H1 (cell line): Measurements from ENCODE around the gene SLC4A7. TPM values are rescaled to one million over a fixed set of nuclear protein-coding genes. Genes with fewer than 3 reads are reported as not detected.

Experiments
- BCL11A ChIP-seq, 2 experiments: IDR thresholded peaks; one replicate each; pipeline ENCODE4 v1.6.1; 2011; ENCODE audit warnings: low read depth in 2 of 2, low read length in 2 of 2, mild to moderate bottlenecking in 2 of 2
- CBX8 ChIP-seq: fragments of 300-800, 300-1000 bp; sonication (generic); IDR thresholded peaks from 2 replicates; pipeline ENCODE4 v1.7.1; 2016; ENCODE audit warnings: low read depth, low read length, borderline replicate concordance
- CEBPB ChIP-seq: IDR thresholded peaks from 2 replicates; pipeline ENCODE4 v1.6.1; 2012; ENCODE audit warnings: low read depth, low read length
- GTF2F1 ChIP-seq: IDR thresholded peaks from 2 replicates; pipeline ENCODE4 v1.6.1; 2012; ENCODE audit warnings: low read depth, low read length, improper control_type of control experiment, borderline replicate concordance
- JUN ChIP-seq: IDR thresholded peaks from 2 replicates; pipeline ENCODE4 v1.6.1; 2011; ENCODE audit warnings: low read depth, mild to moderate bottlenecking, improper control_type of control experiment, low read length
- PHF8 ChIP-seq: fragments of 200-600 bp; sonication (generic); conservative IDR thresholded peaks from 2 replicates; pipeline ENCODE4 v1.7.1; 2012; ENCODE audit warnings: low read depth, mild to moderate bottlenecking, inconsistent platforms, low read length, moderate library complexity
- POLR2AphosphoS5 ChIP-seq: IDR thresholded peaks from 2 replicates; pipeline ENCODE4 v1.6.1; 2011; ENCODE audit warnings: low read depth, low read length
- SAP30 ChIP-seq: fragments of 300-600 bp; sonication (generic); IDR thresholded peaks from 2 replicates; pipeline ENCODE4 v1.7.1; 2012; ENCODE audit warnings: low read length, moderate library complexity, mild to moderate bottlenecking, inconsistent platforms; ENCODE audit not compliant: insufficient read depth, insufficient replicate concordance
- SP4 ChIP-seq: IDR thresholded peaks from 2 replicates; pipeline ENCODE4 v1.6.1; 2012; ENCODE audit warnings: low read length, inconsistent platforms
- polyA plus RNA-seq, 7 experiments: library from polyadenylated mRNA; depleted of rRNA in 3 of 7; stranded (reverse) in 5 of 7; unstranded in 2 of 7; fragments of >200 nt in 5 of 7; fragments of 200-250 nt in 2 of 7; gene quantifications; 1 replicate in 5 of 7; 2 replicates in 1 of 7; 4 replicates in 1 of 7; pipeline versions ENCODE4 v1.2.1 to v1.2.3, GENCODE V29; 2011 to 2013; ENCODE audit warnings: missing spikeins in 2 of 7, mixed read lengths in 2 of 7
- total RNA-seq: library from RNA; stranded (reverse); fragmentation: NEBNext Ultra II Directional; extraction: Animal tissue kit (Norgen Biotek cat#: 25700); gene quantifications from 2 replicates; pipeline ENCODE4 v1.2.1, GENCODE V29; 2021
- TF ChIP-seq, protein P1 (sequence below): fragments of 300-600 bp; sonication (generic); IDR thresholded peaks from 2 replicates; pipeline ENCODE4 v1.7.1; 2012; ENCODE audit warnings: low read length, moderate library complexity, mild to moderate bottlenecking, inconsistent platforms; ENCODE audit not compliant: insufficient replicate concordance

Gene SLC4A7
- total and polyA plus RNA-seq, 2 of the 8 experiments (the other 6 are each of a cell fraction or from before 2014, with no cell fraction given), result 14.9 to 70.5 TPM

DNA sequence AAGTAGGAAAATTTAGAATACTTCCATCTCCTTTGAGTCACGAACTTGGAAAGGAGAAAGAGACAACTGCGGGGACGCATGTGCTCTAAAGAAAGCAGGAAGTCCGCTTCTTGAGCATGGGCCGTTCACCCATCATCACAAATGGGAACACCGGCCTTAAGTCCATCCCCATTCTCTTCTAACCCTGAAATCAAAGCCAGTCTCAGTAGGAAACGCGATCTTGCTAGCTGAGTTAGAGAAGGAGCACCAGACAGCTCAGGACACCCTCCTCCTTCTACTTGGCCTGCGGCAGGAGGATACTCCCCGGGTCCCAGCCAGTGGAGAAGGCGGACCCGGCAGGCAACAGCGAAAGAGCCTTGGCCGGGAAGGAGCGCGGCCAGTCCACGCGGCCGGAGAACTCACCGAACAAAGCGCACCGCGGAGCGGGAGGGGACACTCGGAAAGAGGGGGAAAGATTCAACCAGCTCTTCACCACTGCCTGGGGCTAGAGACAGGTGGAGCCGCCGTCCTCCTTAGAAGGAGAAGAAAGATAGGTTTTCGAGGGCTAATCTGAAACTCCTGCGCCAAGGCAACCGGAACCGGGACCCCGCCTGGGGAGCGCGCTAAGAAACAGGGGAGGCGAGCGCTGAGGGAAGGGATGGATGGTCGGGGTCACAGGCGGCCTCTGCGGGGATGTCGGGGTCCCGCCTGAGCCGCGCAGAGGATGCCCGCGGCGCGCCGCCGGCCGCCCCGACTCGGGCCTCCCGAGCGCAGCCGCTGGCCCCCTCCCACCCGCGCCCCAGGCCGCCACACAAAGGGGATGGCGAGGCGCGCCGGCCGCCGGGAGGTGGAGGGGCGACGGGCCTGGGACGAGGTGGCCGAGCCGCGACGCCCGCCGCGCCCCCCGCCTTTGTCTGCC lies 818 bp downstream of the SLC4A7 start (continued):
- TF ChIP-seq, protein P1, sequence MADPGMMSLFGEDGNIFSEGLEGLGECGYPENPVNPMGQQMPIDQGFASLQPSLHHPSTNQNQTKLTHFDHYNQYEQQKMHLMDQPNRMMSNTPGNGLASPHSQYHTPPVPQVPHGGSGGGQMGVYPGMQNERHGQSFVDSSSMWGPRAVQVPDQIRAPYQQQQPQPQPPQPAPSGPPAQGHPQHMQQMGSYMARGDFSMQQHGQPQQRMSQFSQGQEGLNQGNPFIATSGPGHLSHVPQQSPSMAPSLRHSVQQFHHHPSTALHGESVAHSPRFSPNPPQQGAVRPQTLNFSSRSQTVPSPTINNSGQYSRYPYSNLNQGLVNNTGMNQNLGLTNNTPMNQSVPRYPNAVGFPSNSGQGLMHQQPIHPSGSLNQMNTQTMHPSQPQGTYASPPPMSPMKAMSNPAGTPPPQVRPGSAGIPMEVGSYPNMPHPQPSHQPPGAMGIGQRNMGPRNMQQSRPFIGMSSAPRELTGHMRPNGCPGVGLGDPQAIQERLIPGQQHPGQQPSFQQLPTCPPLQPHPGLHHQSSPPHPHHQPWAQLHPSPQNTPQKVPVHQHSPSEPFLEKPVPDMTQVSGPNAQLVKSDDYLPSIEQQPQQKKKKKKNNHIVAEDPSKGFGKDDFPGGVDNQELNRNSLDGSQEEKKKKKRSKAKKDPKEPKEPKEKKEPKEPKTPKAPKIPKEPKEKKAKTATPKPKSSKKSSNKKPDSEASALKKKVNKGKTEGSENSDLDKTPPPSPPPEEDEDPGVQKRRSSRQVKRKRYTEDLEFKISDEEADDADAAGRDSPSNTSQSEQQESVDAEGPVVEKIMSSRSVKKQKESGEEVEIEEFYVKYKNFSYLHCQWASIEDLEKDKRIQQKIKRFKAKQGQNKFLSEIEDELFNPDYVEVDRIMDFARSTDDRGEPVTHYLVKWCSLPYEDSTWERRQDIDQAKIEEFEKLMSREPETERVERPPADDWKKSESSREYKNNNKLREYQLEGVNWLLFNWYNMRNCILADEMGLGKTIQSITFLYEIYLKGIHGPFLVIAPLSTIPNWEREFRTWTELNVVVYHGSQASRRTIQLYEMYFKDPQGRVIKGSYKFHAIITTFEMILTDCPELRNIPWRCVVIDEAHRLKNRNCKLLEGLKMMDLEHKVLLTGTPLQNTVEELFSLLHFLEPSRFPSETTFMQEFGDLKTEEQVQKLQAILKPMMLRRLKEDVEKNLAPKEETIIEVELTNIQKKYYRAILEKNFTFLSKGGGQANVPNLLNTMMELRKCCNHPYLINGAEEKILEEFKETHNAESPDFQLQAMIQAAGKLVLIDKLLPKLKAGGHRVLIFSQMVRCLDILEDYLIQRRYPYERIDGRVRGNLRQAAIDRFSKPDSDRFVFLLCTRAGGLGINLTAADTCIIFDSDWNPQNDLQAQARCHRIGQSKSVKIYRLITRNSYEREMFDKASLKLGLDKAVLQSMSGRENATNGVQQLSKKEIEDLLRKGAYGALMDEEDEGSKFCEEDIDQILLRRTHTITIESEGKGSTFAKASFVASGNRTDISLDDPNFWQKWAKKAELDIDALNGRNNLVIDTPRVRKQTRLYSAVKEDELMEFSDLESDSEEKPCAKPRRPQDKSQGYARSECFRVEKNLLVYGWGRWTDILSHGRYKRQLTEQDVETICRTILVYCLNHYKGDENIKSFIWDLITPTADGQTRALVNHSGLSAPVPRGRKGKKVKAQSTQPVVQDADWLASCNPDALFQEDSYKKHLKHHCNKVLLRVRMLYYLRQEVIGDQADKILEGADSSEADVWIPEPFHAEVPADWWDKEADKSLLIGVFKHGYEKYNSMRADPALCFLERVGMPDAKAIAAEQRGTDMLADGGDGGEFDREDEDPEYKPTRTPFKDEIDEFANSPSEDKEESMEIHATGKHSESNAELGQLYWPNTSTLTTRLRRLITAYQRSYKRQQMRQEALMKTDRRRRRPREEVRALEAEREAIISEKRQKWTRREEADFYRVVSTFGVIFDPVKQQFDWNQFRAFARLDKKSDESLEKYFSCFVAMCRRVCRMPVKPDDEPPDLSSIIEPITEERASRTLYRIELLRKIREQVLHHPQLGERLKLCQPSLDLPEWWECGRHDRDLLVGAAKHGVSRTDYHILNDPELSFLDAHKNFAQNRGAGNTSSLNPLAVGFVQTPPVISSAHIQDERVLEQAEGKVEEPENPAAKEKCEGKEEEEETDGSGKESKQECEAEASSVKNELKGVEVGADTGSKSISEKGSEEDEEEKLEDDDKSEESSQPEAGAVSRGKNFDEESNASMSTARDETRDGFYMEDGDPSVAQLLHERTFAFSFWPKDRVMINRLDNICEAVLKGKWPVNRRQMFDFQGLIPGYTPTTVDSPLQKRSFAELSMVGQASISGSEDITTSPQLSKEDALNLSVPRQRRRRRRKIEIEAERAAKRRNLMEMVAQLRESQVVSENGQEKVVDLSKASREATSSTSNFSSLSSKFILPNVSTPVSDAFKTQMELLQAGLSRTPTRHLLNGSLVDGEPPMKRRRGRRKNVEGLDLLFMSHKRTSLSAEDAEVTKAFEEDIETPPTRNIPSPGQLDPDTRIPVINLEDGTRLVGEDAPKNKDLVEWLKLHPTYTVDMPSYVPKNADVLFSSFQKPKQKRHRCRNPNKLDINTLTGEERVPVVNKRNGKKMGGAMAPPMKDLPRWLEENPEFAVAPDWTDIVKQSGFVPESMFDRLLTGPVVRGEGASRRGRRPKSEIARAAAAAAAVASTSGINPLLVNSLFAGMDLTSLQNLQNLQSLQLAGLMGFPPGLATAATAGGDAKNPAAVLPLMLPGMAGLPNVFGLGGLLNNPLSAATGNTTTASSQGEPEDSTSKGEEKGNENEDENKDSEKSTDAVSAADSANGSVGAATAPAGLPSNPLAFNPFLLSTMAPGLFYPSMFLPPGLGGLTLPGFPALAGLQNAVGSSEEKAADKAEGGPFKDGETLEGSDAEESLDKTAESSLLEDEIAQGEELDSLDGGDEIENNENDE, result no peak
- TF ChIP-seq GTF2F1, result no peak
- TF ChIP-seq PHF8, result 0 out of 2 replicates have a peak, but pooled peaks have one; percentile 12
- TF ChIP-seq CEBPB, result no peak
- TF ChIP-seq SP4, result no peak
- TF ChIP-seq JUN, result no peak
- no peak for TF ChIP-seq BCL11A (IDR thresholded peaks at IDR 0.05; ENCODE audit: low read depth in 2 of 2, low read length in 2 of 2)
- TF ChIP-seq POLR2AphosphoS5, result peak; percentile 51; the same call in 1 of the 2 replicates
- TF ChIP-seq SAP30, result peak; percentile 37
- no peak for TF ChIP-seq CBX8
